ENCODE results near the gene ATXN1. TPM values are rescaled to one million over a fixed set of nuclear protein-coding genes. Genes with fewer than 3 reads are reported as not detected.

Gene ATXN1
- total and polyA plus RNA-seq, 2 experiments from 2014 or later: 4.8 to 9.1 TPM

- TF ChIP-seq ZNF462 (CRISPR knock-in tag; IDR thresholded peaks at IDR 0.05) (no peak), NANOG (IDR thresholded peaks at IDR 0.05; ENCODE audit: borderline replicate concordance) (no peak), STAT1 (IDR thresholded peaks at IDR 0.05; ENCODE audit: unreplicated experiment) (no peak)
Observed at GRCh38 chr6:16396497-16397319, 364.6 kb downstream of the ATXN1 start (continued).

GRCh38 chr6:16394632-16395031, 366.6 kb downstream of the ATXN1 start:
- Mint-ChIP-seq H3K36me3 (ENCODE audit: low read depth) (no peaks in the 10 kb centered on the region), H3K4me1 (peaks cover 2% of the 10 kb centered on the region; the same call in 1 of the 3 replicates), H3K27ac (no peak overlapping the region), H3K27me3 (ENCODE audit: insufficient read depth, low read depth, poor library complexity) (no peaks in the 10 kb centered on the region), H3K4me3 (no peak overlapping the region), H3K9me3 (no peaks in the 10 kb centered on the region)
- Histone ChIP-seq H3K79me2 (replicated peaks; ENCODE audit: insufficient read depth) (no peaks in the 10 kb centered on the region), H3K27ac (ENCODE audit: low read depth) (no peak overlapping the region), H3K4me1 (ENCODE audit: insufficient read depth) (peaks cover 6% of the 10 kb centered on the region; the same call in 1 of the 2 replicates), H3K27me3 (ENCODE audit: insufficient read depth) (no peaks in the 10 kb centered on the region), H3F3A (replicated peaks; ENCODE audit: low read depth) (no peaks in the 10 kb centered on the region), H3K4me3 (no peak overlapping the region), H3K4me2 (no peak overlapping the region), H2AFZ (no peak overlapping the region), H4K20me1 (replicated peaks; ENCODE audit: insufficient read depth) (no peaks in the 10 kb centered on the region), H3K36me3 (ENCODE audit: insufficient read depth) (no peaks in the 10 kb centered on the region), H3K9me2 (ENCODE audit: insufficient read depth) (no peaks in the 10 kb centered on the region)
- DNase-seq (ENCODE audit: low spot score) (no peak), ATAC-seq (no peak)
- TF ChIP-seq STAT1 (IDR thresholded peaks at IDR 0.05; ENCODE audit: unreplicated experiment): no peak
- no peak for TF ChIP-seq CREB1 (CRISPR knock-in tag; IDR thresholded peaks at IDR 0.05; ENCODE audit: low read depth)
- no peak for TF ChIP-seq JUNB (IDR thresholded peaks at IDR 0.05; ENCODE audit: unreplicated experiment)
- TF ChIP-seq POLR2AphosphoS5 (IDR thresholded peaks at IDR 0.05; ENCODE audit: low read depth): no peak
- no peak for TF ChIP-seq ZNF462 (CRISPR knock-in tag; IDR thresholded peaks at IDR 0.05)

Data from GM23338 (cell line).